Dermis lymphatic vessel endothelial cell (primary cell): ENCODE data around the gene TP53BP2. TPM values are rescaled to one million over a fixed set of nuclear protein-coding genes. Genes with fewer than 3 reads are reported as not detected.

Experiments
- total RNA-seq: library from RNA; depleted of rRNA; stranded (reverse); fragments of >200 nt; gene quantifications from 2 replicates; pipeline ENCODE4 v1.2.1, GENCODE V29; 2014

The TP53BP2 gene, protein sequence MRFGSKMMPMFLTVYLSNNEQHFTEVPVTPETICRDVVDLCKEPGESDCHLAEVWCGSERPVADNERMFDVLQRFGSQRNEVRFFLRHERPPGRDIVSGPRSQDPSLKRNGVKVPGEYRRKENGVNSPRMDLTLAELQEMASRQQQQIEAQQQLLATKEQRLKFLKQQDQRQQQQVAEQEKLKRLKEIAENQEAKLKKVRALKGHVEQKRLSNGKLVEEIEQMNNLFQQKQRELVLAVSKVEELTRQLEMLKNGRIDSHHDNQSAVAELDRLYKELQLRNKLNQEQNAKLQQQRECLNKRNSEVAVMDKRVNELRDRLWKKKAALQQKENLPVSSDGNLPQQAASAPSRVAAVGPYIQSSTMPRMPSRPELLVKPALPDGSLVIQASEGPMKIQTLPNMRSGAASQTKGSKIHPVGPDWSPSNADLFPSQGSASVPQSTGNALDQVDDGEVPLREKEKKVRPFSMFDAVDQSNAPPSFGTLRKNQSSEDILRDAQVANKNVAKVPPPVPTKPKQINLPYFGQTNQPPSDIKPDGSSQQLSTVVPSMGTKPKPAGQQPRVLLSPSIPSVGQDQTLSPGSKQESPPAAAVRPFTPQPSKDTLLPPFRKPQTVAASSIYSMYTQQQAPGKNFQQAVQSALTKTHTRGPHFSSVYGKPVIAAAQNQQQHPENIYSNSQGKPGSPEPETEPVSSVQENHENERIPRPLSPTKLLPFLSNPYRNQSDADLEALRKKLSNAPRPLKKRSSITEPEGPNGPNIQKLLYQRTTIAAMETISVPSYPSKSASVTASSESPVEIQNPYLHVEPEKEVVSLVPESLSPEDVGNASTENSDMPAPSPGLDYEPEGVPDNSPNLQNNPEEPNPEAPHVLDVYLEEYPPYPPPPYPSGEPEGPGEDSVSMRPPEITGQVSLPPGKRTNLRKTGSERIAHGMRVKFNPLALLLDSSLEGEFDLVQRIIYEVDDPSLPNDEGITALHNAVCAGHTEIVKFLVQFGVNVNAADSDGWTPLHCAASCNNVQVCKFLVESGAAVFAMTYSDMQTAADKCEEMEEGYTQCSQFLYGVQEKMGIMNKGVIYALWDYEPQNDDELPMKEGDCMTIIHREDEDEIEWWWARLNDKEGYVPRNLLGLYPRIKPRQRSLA
- total RNA-seq = 22.1 and 26.6 TPM in 2 replicates

DNA sequence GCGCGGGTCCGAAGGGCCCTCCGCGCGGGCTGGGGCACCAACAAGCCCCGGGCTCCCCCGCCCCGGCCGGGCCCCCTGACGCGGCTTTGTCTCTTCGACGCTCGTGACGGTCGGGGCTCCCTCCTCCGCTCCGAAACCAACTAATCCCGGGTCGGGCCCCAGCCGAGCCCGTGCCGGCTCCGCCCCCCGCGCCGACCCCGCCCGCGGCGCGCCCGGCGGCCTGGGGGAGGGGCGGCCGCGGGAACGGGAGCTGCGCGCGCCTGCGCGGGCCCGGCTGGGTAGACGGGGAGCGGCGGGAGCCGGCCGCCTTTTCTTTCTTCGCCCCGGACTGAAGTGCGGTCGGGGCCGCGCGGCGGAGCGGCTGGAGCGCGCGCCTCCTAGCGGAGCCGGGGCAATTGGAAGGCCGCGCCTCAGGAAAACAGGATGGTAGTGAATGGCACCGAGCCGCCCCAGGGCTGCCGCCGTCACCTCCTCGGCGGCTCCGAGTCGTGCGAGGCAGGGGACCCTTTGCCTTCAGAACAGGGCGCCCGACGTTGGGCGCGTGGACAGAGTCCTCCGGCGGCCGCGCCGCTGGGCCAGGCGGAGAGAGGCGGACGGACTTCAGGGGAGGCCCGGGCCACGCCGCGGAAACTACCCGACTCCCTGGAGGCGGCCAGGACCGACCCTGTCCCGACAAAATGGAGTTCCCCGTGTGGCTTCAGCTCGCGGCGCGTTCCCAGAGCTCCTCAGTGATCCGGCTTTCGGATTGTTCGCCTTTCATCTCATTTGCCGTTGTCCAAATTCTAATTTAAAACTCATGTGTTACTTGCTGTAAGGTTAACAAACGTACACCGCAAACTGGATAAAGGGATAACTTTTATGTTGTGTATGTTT is at the start of gene TP53BP2:
Gene TP53BP2, minus strand, starts transcription at position 138 of the 873 bp plus-strand sequence. CDS start 267 bp downstream, outside the sequence.

Other genes with a start within 250 kb of the TP53BP2 start
- not detected in 2 replicates for gene CAPN8, start 180.2 kb downstream of the TP53BP2 start, total RNA-seq
- gene CAPN2, start 133.4 kb downstream of the TP53BP2 start, total RNA-seq = 161 and 251 TPM in 2 replicates